Tongue (tissue), 2 donors: Measurements from ENCODE around the gene HSPE1. TPM values are rescaled to one million over a fixed set of nuclear protein-coding genes. Genes with fewer than 3 reads are reported as not detected.
"Not testable (repeated sequence)": the region's sequence is repeated elsewhere in the genome, so short reads cannot be mapped to it uniquely, and the experiment has no call there.

Experiments used
- DNase-seq: peaks from one replicate; pipeline ENCODE4 v3.0.0-alpha.2; 2015
- total RNA-seq: library from RNA; depleted of rRNA; stranded (reverse); fragments of >200 nt; gene quantifications from one replicate; pipeline ENCODE4 v1.2.3, GENCODE V29; 2014

The HSPE1 gene
- total RNA-seq: 121 TPM

GRCh38 chr2:197499594-197500502 lies at the start of gene HSPE1, which contains the start of gene HSPD1:
HSPE1 (plus strand) TSS chr2:197500379; CDS start chr2:197500437, 58 bp downstream.
HSPD1 (minus strand) TSS chr2:197499840; CDS start chr2:197498848, 992 bp downstream.
- DNase-seq: peak; percentile 100

DNA sequence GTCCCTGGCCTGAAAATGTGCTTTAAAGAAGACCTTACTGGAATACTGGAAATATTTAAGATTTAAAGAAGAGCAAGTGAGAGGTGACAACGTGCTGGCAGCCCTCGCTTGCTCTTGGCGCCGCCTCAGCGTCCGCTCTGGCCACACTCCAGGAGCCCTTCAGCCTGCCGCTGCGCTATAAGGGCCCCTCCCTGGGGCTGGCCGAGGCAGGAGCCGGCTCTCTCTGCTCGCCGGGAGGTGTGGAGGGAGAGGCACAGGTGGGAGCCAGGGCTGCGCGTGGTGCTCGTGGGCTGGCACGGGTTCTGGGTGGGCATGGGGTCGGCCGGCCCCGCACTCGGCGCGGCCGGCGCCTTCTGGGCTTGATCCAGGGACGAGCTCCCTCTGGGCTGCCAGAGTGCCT lies 49.7 kb upstream of the HSPE1 start:
- DNase-seq: no peak

DNA sequence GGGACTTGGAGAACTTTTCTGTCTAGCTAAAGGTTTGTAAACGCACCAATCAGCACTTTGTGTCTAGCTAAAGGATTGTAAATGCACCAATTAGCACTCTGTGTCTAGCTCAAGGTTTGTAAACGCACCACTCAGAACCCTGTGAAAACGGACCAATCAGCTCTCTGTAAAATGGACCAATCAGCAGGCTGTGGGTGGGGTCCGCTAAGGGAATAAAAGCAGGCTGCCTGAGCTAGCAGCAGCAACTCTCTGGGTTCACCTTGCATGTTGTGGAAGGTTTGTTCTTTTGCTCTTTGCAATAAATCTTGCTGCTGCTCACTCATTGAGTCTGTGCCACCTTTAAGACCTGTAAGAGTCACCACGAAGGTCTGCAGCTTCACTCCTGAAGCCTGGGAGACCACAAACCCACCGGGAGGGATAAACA lies 49.2 kb upstream of the HSPE1 start:
- DNase-seq: not testable (repeated sequence)

DNA sequence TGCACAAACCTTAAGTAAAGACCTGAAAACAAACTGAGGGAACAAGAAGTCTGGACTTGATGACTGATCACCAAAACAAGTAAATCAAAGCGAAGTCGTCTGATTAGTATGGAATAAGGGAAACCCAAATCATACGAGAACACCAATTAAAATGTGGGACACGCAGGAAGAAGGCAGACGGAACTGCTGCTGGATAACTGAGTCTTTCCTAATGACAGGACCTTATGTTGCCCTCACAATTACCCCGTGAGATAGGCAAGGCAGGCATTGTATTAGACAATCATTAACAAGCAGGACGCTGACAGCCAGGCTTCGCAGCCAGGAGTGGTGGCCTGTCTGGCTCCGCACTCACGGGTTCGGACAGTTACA lies 47.4 kb upstream of the HSPE1 start:
- no peak for DNase-seq

- peak; percentile 100 for DNase-seq
Measured at GRCh38 chr2:197453123-197453913, 46.9 kb upstream of the HSPE1 start, which contains the start of gene COQ10B. COQ10B (plus strand) TSS chr2:197453552; CDS start chr2:197453561, 9 bp downstream.

DNA sequence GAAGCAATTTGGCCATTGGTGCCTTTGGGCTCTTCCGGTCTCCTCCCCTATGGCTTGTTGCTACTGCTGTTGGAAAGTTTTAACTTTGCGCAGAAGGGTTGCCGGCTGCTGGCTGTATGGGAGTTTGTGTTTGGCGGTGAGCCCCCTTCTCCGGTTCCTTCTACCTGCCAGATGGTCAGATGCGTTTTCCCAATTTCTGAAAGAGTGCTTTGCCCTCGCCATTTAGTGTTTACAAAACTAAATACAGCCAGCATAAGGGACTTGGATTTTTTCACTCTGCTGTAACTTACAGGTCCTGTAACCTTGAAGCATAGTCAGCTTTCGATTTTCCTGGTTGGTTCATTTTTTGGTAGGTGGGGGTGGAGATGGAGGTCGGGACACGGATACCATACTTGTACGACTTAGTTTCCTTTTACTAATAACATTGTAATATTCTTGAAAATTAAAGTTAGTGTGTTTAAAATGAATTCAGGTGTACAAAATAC lies 46.2 kb upstream of the HSPE1 start:
- DNase-seq: no peak

- DNase-seq: no peak
Measured at GRCh38 chr2:197454923-197455322, 45.3 kb upstream of the HSPE1 start.

- no peak for DNase-seq
Measured at GRCh38 chr2:197455428-197455827, 44.8 kb upstream of the HSPE1 start.

DNA sequence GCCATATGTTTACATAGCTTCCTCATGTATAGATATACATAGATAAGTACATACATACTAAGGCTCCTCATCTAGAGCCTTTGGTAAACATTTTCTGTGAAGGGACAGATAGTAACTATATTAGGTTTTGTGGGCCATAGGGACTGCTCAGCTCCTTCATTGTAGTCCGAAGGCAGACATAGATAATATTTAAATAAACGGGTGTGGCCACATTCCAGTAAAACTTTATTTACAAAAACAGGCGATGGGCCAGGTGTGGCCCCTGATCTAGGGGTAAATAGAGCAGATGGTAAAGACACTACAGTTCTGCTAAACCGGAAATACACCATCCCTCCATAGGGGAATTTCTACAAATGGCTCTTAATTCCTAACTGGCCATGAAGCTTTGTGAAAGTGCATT lies 39.5 kb upstream of the HSPE1 start:
- DNase-seq: no peak

- no peak for DNase-seq
Measured at GRCh38 chr2:197461057-197461456, 39.1 kb upstream of the HSPE1 start.

- no peak for DNase-seq
Measured at GRCh38 chr2:197464175-197464574, 36.0 kb upstream of the HSPE1 start.

GRCh38 chr2:197472166-197472565 lies 28.0 kb upstream of the HSPE1 start:
- no peak for DNase-seq

DNA sequence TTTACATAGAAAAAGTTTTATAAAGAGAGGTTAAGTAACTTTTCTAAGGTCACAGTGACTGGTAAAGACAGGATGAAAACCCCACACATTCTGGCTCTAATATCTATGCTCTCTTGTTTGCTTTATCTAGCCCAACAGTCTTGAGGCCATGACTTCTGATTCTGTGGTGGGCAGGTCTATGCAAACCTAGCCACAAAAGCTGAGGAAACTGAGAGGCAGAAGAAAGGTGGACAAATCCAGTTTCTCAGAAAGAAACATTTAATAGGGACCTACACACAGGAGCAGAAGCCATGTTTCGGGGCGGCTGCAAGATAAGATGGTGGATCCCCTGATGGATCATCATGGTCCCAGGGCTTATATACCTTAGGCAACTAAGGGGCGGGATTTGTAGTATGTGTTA lies 22.4 kb upstream of the HSPE1 start:
- no peak for DNase-seq

GRCh38 chr2:197480165-197481036 lies 19.8 kb upstream of the HSPE1 start:
- DNase-seq: no peak

- not testable (repeated sequence) for DNase-seq
Measured at GRCh38 chr2:197484248-197484647, 15.9 kb upstream of the HSPE1 start.

- DNase-seq: no peak
Measured at GRCh38 chr2:197486175-197486574, 14.0 kb upstream of the HSPE1 start.

DNA sequence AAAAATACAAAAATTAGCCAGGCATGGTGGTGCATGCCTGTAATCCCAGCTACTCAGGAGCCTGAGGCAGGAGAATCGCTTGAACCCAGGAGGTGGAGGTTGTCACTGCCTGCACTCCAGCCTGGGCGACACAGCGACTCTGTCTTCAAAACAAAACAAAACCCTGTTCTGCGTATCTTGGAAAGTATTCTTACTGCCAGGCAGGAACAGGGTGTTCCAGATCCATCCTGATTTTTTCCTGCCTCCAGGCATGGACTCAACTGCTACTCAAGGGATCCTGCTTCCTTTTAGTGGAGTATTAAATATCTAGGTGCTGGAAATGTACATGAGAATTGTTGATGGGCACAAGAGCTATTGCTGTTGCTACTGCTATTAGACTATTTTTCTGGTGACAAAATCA lies 12.8 kb upstream of the HSPE1 start:
- no peak for DNase-seq

GRCh38 chr2:197495433-197496134 lies 4.6 kb upstream of the HSPE1 start:
- no peak for DNase-seq

- DNase-seq: no peak
Measured at GRCh38 chr2:197496695-197497094, 3.5 kb upstream of the HSPE1 start.

- DNase-seq: no peak
Measured at GRCh38 chr2:197497326-197497725, 2.9 kb upstream of the HSPE1 start.

DNA sequence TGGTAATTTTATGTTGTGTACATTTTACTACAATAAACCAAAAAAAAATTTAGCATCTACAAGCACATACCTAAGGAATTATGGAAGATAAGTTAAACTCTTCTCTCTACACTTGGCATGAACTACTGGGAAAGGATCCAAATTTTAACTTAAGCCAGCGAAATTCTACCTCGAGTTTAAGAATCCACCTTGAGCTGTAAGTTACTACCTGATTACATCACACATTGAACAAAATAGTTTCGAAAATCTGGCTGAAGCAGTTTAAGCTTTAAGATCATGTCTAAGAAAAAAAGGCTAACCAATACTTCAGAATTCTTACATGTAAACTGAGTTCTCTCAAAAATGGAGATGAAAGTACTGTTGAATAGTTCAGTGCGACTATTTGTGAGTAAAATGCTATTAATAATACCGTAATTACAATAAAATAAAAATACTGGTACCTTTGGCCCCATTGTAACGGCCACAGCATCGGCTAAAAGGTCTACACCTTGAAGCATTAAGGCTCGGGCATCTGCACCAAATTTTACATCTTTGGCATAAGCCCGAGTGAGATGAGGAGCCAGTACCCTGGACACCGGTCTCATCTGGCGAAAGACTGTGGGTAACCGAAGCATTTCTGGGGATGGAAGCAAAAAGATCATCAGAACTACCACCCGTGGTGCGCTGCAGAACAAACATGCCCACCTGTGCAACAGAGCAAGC lies 1.8 kb upstream of the HSPE1 start:
- DNase-seq: peak; percentile 33
